ENCODE results near the gene KRT17.

Gene KRT17

GRCh38 chr17:41575336-41575735, 49.0 kb downstream of the KRT17 start:
- no peak for DNase-seq (ENCODE audit: low read depth, low spot score)

GRCh38 chr17:41571561-41572434, 52.6 kb downstream of the KRT17 start, which contains the start of gene KRT9:
TSS of gene KRT9 (minus strand) at chr17:41572059. CDS start at chr17:41571992, 67 bp downstream.
- DNase-seq (ENCODE audit: low read depth, low spot score) = peak; percentile 85
